NCI-H446 (cell line): ENCODE data around the gene CALML3.

Experiments
- DNase-seq, 2 experiments: peaks; one replicate each; lab custom pipeline; 2025; lab: John Stamatoyannopoulos, UW

The CALML3 gene

DNA sequence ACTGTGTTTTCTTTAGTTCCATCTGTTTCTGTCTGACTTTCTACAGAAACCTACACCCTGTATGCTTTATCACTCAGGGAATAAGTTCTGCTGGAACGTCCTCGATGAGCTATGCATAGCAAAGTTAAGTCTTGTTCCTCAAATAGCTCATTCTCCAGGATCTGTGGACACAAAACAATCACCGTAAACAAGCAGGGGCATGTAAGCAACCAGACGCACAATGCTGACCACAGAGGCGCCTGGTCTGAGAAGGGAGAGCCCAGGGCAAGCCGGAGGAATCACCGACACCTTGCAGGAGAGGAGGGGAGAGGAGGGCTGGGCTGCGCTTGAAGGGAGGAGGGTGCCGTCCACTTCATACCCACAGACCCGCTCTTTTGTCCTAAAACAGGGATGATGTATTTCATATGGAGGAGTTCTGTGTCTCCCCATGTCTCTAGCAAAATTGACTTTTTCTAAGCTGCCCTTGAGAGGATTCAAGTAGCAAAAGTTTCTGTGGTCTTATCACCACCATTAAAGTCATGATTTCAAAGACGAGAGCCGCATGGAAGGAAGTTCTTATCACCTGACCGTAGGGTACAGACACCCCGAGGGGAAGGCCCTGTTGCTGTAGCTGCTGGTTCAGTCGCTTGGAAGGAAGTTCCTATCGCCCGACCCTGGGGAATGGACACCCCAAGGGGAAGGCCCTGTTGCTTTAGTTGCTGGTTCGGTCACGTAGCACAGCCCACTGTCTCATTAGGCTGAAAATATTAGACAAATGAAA is 14.3 kb downstream of the CALML3 start:
- DNase-seq, result no peak

DNA sequence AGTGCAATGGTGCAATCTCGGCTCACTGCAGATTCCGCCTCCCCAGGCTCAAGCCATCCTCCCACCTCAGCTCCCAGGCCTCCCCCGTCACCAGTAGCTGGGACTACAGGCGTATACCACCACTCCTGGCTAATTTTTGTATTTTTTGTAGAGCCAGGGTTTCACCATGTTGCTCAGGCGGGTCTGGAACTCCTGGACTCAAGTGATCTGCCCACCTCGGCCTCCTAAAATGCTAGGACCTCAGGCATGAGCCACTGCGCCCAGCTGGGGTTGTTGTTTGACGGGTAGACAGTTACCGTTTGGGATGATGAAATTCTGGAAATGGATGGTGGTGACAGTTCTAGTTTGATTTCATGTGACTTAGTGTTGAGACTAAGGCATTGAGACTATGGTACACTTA is 15.3 kb downstream of the CALML3 start:
- DNase-seq, result no peak

DNA sequence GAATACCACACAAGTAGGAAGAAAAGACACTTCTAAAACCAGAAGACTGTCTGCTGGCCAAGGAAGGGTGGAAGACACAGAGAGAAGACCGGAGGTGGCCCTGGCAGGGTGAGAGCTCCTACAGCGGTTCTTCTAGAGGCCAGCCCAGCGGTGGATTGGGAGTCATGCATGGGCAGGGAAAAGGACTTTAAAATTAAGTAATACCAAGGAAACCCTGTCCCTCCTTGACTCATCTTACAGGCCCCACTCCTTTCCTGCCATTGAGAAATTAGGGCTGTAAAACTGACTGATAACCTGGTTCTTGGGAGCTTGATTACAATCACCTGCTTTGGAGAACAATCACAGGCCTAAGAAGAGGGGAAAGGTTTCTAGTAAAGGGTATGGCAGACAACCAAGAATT is 16.1 kb downstream of the CALML3 start:
- no peak for DNase-seq

DNA sequence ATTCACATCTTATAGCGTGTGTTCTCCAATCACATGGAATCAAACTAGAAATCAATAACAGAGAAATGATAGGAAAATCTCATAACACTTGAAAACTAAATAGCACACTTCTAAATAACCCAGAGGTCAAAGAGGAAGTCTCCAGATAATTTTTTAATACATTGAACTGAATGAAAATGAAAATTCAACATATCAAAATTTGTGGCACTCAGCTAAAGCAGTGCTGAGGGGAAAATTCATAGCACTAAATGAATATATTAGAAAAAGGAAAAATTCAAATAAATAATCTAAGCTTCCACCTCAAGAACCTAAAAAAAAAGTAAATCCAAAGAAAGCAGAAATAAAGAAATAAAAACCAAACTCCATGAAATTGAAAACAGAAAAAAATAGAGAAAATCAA is 17.3 kb downstream of the CALML3 start:
- DNase-seq, result no peak

DNA sequence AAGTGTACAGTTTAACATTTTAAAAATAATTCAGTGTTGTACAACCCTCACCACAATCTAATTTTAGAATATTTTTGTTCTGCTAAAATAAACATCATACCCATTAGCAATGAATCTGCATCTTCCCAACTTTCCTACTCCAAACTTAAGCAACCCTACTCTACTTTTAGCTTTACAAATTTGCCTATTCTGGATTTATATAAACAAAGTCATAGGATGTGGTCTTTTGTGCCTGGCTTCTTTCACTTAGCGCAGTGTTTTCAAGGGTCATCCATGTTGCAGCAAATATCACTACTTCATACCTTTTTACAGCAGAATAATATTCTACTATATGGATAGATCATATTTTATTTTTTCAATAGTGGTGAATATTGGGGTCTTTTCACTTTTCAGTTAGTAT is 18.9 kb downstream of the CALML3 start:
- DNase-seq, result no peak

DNA sequence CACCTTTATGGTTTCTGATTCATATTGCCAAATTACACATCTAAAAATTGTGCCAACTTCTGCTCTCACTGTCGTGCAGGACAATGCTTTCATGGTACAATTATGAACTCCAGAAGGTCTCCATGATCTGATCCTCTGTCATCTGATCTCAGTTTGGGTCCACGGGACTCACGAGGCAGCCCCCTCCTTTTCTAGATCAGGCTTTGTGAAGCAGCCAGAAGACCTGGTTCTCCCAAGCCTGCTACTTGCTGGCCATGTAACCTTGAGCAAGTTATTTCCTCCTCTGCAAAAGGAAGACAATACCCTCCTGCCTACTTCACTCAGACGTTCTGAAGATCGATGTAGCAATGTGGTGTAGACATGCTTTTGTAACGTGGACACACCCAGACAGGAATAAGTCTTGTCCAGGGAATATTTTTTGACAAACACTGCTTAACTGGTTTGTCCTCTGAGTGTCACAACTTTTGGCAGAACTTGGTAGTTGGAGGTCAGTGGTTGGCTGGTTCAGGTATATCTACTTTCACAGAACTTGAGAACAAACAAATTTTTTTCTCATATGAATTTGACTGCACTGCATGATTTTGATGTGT is 19.6 kb downstream of the CALML3 start:
- no peak for DNase-seq

DNA sequence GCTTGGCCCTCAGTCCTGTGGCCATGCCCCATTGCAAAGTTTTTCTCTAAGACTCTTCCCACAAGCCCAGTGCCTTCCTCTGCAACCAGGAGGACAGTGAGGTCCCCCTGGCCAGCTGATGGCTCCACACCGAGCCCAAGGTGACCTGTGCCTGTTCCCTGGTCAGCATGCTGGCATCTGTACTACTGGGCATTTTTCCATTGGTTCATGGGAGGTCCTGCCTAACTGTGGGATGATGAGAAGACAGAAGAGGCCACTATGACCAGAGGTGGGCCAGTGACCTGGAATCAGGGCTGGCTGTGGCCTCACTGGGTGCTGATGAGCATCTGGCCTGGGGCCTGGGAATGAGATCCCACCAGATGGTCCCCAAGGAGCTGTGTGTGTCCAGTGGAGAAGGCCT is 20.2 kb downstream of the CALML3 start:
- no peak for DNase-seq

DNA sequence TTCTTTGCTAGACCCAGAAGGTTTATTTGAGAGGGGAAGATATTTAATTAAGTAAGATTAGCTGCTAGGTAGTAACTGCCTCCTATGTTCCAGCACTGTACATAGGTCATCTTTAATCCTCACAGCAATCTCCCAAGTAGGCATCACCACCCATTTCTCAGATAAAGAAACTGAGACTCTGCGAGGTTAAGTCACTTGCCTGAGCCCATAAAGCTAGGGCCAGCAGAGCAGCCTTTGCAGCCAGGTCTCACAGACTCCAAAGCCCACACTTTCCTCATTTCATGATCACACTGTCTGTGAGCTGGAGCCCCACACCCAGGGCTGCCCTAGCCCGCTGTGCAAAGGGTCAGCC is 20.6 kb downstream of the CALML3 start:
- no peak for DNase-seq

DNA sequence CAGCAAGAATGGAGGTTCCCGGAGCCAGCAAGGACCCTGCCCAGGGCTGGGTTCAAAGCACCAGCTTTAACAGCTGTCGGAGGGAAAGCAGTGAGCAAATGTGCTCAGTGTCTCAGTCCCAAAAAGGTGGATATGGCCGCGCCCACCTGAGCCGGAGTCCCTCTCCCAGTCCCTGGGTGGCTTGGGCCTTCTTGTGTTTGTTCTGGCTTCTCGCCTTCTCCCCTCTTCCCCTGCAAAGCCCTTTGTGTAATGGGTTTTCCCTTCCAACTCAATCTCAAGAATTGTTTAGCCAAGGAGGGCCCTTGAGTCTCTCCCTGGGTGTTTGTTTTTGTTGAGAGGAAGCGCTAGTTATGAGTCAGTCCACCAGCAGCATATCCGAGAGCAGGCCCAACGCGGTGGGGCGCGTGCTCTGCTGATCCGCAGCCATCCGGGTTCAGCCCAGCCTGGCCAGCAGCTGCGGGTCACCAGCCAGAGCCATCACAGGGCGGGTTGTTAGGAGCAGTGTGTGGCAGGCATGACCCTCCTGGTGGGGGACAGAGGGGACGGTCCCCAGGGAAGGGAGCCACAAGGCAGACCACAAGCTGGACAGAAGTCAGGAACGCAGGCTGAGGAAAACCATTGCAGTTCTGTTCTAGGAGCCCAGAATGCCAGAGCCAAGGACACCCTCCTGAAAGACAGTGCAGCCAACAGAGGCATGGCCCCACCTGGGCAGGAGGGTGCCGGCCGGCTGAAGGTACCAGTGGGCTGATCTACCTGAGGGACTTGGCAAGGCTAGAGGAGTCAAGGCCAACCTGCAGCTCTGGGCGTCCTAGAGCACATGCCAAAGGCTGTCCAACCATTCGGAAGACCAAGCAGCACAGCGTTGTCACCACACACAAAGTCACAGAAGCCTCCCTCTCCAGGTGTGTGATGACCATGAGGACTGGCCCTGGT is 21.3 kb downstream of the CALML3 start:
- no peak for DNase-seq

DNA sequence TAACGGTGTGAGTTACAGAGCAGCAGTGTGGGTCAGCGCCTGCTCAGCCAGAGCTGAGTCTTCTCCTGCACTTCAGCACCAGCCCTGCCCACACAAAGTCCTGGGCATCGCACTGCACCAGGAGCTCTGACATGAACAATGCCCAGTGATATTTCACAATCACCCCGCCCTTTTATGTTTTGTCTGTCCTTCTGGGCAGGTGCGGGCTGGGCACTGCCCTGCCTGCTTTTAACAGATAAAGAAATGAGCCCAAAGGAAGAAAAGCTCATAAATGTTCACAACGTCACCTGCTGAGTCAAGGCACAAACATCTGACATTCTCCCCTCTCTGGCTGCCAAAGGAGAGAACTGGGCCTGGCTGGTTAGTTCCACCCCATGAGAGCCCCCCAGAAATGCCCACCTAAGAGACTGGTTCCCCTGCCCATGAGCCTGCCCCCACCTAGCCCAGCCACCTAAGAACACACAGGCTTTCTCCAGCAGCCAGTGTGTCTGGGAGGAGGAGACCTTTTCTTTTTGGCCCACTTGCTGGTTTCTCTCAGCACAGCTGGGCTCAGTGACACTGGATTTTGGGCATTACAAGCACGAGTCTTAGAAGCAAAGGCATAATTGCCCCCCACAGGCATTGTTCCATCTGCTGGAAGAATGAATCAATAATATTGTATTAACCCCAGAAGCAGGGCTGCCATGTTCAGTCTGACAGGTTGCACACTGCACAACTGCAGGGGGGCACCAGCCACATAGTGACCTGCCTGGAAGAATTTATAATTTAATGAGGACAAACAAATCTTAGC is 22.3 kb downstream of the CALML3 start:
- no peak for DNase-seq

DNA sequence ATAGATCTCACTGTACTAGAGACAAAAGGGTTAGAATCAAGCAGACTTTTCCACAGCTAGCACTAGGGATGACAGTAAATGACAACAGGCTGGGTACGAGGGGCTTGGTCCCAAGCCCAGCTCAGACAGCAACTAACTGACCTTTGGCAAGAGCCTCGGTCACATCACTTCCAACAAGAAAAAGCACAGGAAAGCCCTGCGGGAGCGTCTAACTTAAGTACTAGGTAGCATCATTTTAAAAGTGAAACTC is 22.8 kb downstream of the CALML3 start:
- no peak for DNase-seq

DNA sequence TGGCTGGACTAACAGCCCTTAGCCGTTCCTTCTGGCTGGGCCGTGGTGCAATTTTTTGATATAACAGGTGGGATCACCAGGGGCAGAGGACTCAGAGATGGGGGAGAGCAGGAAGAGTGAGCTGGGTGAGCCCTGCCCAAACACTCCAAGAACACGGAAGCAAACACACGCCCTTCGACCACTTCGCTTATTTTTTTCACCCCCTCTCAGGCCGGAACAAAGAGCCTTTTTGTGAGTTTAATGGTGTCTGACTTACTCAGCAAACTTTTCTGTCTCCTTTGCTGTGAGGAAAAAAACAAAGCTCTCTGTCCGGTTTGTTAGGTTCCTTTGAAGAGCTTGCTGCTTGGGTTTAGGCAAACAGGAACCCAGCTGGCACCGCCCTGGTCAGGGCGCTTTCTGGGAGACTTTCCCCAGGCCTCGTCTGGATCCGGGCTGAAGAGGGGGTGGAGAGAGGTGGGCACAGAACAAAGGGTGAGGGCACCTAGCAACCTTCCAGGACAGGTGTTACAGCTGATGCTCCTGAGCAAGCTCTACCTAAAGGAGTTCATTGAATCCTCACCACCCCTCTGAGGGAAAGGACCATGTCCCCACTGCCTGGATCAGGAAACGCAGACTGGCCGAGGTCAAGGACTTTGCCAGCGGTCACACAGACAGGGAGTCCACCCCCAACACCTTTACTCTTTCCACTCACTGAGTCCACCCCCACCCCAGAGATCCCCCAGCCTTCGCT is 23.3 kb downstream of the CALML3 start:
- no peak for DNase-seq

DNA sequence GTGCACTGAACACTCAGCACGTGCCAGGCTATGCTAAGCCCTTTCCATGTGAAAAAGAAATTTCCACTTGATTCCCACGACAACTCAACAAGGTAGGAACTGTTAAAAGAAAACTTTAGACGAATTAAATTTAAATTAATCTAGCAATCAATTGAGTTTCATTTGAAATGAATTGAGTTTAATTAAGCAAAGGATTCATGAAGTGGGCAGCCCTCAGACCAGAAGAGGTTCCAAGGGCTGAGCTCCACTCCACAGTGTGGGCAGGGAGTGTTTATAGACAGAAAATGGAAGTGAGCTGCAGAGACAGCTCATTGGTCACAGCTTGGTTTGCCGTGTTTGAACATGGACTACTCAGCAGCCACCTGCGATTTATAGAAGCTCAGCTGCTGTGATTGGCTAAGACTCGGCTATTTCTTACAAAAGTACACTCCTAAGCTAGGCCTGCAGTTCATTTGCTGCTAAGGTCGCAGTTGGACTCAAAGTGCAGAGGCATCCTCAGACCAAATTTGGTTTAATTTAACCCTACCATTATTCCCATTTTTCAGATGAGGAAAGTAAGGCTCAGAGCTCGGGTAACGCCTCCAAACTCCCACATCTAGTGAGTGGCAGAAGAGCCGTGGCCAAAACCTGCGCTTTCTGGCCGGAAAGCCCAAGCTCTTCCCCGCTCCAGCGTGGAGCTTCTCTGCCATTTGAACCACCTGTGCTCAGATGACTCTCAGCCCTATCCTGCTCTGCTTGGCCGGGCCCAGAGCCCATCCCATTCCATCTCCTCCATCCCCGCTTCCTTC is 24.9 kb downstream of the CALML3 start:
- DNase-seq, result no peak

DNA sequence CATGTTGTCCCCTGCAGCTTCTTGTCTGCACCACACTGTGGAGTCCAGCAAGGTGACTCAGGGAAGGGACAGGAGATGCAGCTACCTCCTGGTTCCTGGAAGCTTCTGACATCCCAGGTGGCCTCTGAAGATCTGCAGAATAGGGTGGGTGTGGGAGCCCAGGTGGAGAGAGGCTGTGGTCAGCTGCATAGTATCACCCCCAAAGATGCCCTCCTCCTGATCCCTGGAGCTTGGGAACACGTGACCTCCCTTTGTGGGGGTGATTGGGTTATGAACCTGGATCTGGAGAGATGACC is 25.4 kb downstream of the CALML3 start:
- DNase-seq, result no peak

DNA sequence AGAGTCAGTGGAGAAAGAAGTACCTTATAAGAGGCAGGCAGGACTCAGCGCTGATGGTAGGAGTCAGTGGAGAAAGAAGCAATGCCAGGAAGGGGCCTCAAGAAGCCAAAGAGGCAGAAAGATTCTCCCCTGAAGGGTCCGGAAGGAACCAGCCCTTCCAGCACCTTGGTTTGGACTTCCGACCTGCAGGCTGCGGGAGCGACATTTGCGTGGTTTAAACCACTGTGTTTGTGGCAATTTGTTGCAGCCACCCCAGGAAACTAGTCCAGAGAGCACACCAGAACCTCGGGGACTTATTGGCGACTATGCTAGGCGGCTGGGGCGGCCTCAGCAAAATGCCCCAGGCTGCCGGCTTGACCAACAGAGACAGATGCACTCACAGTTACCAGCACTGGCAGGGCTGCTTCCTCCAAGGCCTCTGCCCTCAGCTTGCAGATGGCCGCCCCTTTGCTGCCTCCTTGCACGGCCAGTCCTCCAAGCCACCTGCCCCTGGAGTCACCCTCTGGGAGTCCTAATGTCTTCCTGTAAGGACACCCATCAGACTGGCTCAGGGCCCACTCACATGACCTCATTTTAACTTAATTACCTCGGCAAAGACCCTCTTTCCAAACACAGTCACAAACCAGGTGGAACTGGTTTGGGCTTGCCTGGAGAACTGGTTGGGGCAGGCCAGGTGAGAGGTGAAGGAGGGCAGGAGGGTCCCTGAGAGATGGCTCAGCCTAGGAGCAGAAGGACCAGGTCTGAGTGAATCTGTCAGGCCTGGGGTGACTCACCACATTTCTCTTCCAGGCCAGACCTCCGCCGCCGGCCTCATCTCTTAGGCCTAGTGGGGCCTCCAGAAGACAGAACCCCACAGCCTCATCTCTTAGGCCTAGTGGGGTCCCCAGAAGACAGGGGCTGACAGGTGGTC is 26.1 kb downstream of the CALML3 start:
- DNase-seq, result no peak

DNA sequence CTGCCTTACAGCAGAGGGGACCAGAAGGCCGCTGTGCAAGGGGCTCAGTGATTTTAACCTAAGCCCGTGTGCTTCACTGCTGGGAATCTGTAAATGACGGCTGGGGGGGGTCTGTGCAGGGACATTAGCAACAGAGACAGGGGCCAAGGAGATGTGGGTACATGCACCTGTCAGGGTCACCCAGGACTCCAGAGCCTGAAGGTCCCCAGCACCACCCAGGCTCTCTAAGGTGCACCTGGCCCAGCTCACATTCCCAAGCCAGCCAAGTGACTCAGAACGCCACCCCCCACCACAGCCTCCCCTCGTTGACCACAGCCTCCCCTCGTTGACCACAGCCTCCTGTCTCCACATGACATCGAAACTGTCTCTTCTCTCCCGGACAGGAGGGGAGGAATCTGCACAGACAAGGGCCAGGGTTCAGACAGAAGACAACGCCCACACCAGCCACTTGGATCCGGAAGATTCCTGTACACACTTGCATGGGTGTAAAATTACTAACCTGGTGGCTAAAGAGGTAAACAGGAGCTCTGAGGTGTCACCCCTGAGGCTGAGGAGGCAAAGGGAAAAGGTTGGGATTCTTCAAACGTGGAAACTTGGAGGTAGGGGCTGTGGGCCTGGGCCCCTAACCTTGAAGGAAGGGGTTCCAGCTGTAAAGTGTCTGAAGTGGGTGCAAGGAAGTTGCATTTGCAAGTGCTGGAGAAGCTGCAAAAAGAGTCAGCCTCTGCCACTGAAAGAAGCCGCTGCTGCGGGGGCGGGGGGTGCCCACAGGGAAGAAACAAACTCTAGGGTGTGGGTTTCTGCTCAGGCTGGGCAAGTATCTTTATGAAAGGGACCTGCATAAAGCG is 27.0 kb downstream of the CALML3 start:
- DNase-seq, result no peak

DNA sequence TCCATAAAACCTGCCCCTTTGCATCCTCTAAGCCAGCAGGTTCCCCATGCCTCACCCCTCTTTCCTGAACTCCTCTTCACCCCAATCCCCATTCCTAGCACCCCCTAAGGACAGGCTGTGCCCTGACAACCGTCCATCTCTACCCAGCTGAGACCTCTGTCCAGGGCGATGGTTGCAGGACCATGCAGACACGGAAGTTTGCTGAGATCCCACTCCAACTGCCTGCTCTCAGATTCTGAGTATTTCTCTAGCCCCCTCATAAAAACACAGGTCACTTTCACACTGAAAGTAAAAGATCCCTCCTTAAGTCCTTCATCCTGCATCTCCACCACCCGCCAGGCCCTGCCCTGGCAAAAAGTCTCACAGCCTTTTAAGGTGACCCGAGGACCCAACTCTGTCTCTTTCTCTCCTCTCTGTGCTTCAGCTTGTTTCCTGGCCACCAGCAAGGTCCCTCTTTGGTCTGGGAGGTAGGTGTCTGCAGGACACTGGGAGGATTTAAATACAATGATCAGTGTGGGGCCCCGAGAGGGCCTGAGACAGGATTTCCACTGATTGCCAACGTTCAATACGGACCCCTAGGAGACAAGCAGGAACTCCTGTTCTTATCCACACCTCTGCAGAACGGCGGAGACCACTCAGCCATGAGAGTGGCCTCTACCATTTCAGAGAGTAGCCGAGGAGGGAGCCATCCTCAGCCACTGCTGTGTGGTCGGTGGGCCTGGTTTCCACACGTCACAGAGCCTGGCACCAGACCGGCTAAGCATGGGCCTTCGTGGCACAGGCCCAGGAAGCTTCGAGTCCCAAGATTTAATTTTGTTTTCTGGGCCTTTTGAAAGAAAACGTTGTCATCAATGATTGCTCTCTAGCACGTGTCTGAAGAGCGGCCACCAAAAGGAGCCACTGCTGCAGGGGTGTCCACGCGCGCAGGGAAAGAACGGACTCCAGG is 27.9 kb downstream of the CALML3 start:
- DNase-seq, result no peak
